Mucosa of rectum (tissue), 2 donors: ENCODE measurements around the gene LGALS3.

Experiments
- H3K27ac ChIP-seq, 2 donors: one replicate each; pipeline ENCODE4 v1.7.0; 2013; ENCODE audit warnings: inconsistent platforms in 2 of 2, low read depth in 2 of 2, low read length in 2 of 2
- H3K27me3 ChIP-seq, 2 donors: one replicate each; pipeline ENCODE4 v1.7.0; 2013; ENCODE audit warnings: low read length in 2 of 2; ENCODE audit not compliant: control insufficient read depth in 2 of 2, insufficient read depth in 2 of 2
- H3K36me3 ChIP-seq, 2 donors: one replicate each; pipeline ENCODE4 v1.7.0; 2013; ENCODE audit warnings: low read length in 2 of 2; ENCODE audit not compliant: control insufficient read depth in 2 of 2, insufficient read depth in 2 of 2
- H3K4me1 ChIP-seq, 2 donors: one replicate each; pipeline ENCODE4 v1.7.0; 2013; ENCODE audit warnings: low read length in 2 of 2, mild to moderate bottlenecking in 1 of 2; ENCODE audit not compliant: control insufficient read depth in 2 of 2, insufficient read depth in 2 of 2
- H3K4me3 ChIP-seq, 2 donors: one replicate each; pipeline ENCODE4 v1.7.0; 2013; ENCODE audit warnings: low read length in 2 of 2
- H3K9ac ChIP-seq, 2 donors: one replicate each; pipeline ENCODE4 v1.7.0; 2013; ENCODE audit warnings: low read length in 2 of 2, low read depth in 1 of 2, mild to moderate bottlenecking in 1 of 2
- H3K9me3 ChIP-seq, 2 donors: one replicate each; pipeline ENCODE4 v1.7.0; 2013; ENCODE audit warnings: low read length in 2 of 2; ENCODE audit not compliant: control insufficient read depth in 2 of 2
- donor health status: healthy.
- donor health status: Normal muscosa, but diverticular disease.

Gene LGALS3

DNA sequence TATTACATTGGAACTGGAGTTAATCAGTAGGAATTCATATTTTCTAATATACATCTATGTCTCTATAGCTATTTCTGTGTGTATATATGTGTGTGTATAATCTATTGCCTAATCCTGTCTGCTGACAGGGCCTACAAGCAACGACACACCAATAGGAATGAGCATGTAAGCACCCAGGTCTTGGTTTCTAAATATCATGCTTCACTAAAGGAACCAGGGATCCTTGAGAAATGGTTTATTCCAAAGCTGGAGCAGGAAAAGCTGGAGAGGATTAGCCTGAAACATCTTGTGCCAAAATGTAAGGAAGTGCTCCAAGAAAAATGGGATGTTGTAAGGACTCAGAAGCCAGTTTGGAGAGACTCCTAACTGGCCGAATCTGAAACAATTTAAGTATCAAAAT, 29.3 kb upstream of the LGALS3 start:
- H3K27me3 ChIP-seq, result no peaks in the 10 kb centered on the region
- no peak overlapping the region for H3K9ac ChIP-seq
- H3K27ac ChIP-seq, result peak overlapping the region in 1 of 2 donors; percentile 32
- no peaks in the 10 kb centered on the region for H3K36me3 ChIP-seq
- peaks cover 42 to 58% of the 10 kb centered on the region in 2 donors for H3K4me1 ChIP-seq
- peaks cover 0 to 2% of the 10 kb centered on the region in 2 donors for H3K9me3 ChIP-seq
- H3K4me3 ChIP-seq, result no peak overlapping the region

GRCh38 chr14:55101698-55102097, 27.4 kb upstream of the LGALS3 start:
- Histone ChIP-seq H3K27ac (peak overlapping the region; percentile 94 to 98), H3K36me3 (no peaks in the 10 kb centered on the region), H3K9ac (peak overlapping the region; percentile 34 to 65), H3K9me3 (peaks cover 0 to 3% of the 10 kb centered on the region in 2 donors), H3K4me1 (peaks cover 42 to 66% of the 10 kb centered on the region in 2 donors), H3K27me3 (no peaks in the 10 kb centered on the region), H3K4me3 (peak overlapping the region in 1 of 2 donors; percentile 13)

GRCh38 chr14:55102141-55102621, 26.9 kb upstream of the LGALS3 start:
- peak overlapping the region; percentile 94 to 98 for H3K27ac ChIP-seq
- no peaks in the 10 kb centered on the region for H3K36me3 ChIP-seq
- peaks cover 41 to 66% of the 10 kb centered on the region in 2 donors for H3K4me1 ChIP-seq
- H3K9ac ChIP-seq, result peak overlapping the region; percentile 65 to 89
- H3K4me3 ChIP-seq, result peak overlapping the region; percentile 13 to 54
- H3K9me3 ChIP-seq, result peaks cover 0 to 3% of the 10 kb centered on the region in 2 donors
- H3K27me3 ChIP-seq, result no peaks in the 10 kb centered on the region

DNA sequence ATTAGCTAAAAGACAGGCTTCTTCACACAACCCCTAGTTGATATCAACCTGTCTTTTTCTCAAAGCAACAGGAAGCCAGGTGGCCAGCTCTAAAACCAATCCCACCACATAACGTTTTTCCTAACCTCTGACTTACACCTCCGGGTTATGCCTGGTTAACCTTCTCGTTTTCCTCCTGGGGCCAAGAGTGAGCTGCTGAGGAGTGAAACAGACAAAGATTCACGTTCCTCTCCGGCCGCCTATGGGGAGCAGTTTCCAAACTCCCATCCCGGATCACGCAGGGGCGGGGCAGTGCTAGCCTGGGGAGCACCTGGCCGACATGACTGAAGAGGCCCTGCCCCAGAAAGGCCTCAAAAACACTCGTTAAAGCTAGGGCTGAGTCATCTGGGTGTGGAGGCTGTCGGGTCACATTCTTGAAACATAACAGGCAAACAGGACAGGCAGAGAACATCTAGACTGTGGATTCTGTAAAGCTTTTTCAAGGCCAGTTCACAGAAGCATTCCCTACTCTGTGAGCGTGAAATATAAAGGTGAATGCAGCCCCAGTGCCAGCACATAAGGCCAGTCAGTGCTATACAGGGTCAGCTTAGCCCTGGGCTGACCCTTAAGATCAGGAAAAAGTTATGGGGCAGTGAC, 25.9 kb upstream of the LGALS3 start:
- Histone ChIP-seq H3K9ac (peak overlapping the region; percentile 65 to 89), H3K36me3 (no peaks in the 10 kb centered on the region), H3K27ac (peak overlapping the region; percentile 94 to 98), H3K4me1 (peaks cover 44 to 68% of the 10 kb centered on the region in 2 donors), H3K27me3 (no peaks in the 10 kb centered on the region), H3K9me3 (peaks cover 0 to 3% of the 10 kb centered on the region in 2 donors), H3K4me3 (peak overlapping the region; percentile 50 to 54)

DNA sequence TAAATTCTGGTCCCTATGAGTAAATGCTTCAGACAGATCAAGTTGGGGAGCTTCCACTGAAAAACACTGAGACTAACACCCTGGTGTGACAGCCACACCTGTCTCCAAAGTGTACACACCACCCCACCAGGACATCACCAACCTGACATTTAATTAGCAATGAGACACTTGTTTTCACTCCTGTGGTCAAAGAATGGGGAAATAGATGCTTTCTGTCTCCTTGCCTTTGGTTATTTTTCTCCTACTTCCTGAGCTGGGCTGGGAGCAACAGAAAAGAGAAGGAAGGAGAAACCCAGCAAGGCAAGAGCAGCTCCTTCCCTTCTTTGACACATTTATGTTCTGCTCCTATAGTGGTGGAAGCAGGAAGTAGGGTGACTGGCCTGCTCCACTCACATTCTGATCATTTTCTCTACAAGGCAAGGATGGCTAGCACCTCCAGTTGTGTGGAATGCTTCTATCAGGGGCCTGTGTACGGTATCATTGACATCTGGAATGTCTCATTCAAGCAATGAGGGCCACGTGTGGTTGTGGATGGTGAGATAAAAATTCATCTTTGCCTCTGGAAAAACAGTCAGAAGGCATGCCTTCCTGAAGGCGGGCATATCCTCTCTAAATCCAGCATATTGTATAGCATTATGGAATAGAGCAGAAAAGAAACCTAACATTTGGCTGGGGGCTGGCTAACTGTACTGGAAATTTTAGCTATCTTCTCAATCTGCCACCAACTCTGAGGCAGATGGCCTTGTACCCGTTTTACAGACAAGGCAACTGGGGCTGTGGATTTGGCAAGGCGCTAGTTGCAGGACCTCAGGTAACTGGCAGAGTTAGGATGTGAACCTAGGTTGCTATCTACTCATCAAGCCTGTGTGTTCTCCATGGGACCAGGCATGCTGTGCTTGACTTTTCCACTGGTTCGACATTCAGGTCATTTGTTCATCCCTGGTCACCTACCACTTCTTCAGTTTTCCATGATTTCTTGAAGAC, 24.8 kb upstream of the LGALS3 start:
- Histone ChIP-seq H3K27me3 (no peaks in the 10 kb centered on the region), H3K4me1 (peaks cover 48 to 69% of the 10 kb centered on the region in 2 donors), H3K9me3 (peaks cover 0 to 3% of the 10 kb centered on the region in 2 donors), H3K4me3 (peak overlapping the region; percentile 0 to 53), H3K27ac (peak overlapping the region; percentile 94 to 98), H3K36me3 (no peaks in the 10 kb centered on the region), H3K9ac (peak overlapping the region; percentile 65 to 89)

DNA sequence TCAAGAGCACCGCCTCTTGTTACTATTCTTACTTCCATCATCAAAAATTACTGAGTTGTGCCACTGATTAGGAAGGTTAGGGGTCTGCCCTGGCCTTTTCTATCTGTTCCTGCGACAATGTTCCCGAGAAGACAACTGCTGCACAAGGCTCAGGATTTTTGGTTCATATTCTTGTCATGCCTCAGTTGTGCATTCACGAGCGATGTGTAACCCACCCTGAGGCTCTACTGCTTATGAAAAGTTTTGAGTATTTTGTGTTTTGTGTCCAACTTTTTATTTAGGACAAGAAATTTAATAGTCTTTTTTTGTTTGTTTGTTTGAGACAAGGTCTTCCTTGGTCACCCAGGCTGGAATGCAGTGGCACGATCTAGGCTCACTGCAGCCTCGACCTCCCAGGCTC, 23.1 kb upstream of the LGALS3 start:
- H3K27ac ChIP-seq, result peak overlapping the region; percentile 10 to 43

DNA sequence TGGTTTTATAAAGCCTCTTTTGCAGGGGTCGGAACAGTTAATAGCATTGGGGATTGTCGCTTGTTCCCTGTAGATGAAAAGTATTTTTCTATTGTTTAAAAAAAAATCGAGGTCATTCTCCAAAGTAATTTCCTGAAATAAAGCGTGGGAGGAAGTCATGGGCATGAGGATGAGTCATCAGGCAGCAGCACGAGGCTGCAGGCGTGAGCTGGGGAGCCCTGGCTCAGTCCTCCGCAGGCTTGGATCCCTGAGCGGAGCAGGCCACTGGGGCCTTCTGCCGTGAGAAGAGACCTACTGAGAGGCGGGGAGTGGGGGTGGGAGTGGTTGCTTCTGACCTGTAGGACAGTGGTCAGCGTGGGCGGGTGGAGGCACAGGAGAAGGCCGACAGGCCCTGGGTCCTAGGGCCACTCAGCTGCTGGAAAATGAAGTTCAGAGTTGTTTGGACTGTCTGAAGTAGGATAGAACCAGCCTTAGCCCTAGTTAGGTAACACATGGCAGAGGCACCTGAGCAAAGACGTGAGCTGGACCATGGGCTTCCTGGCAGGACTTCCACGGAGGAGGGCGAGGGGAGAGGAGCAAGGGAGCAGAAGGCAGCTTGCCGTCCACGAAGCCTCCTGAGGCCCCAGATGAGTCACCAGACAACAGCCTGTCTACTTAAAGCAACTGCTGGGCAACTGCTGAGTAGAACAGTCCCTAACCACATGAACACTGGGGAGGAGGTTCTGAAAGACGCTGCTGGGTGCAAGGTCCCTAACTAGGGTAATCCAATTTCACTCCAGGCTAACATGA, 21.1 kb upstream of the LGALS3 start:
- Histone ChIP-seq H3K36me3 (no peaks in the 10 kb centered on the region), H3K27me3 (no peaks in the 10 kb centered on the region), H3K4me3 (peak overlapping the region in 1 of 2 donors; percentile 16), H3K9me3 (peaks cover 0 to 3% of the 10 kb centered on the region in 2 donors), H3K27ac (peak overlapping the region; percentile 95 to 97), H3K9ac (peak overlapping the region; percentile 61 to 71), H3K4me1 (peaks cover 30 to 47% of the 10 kb centered on the region in 2 donors)

More for the DNA sequence above, 23.1 kb upstream of the LGALS3 start:
- Histone ChIP-seq H3K9ac (no peak overlapping the region), H3K9me3 (peaks cover 0 to 3% of the 10 kb centered on the region in 2 donors), H3K27me3 (no peaks in the 10 kb centered on the region), H3K4me1 (peaks cover 44 to 64% of the 10 kb centered on the region in 2 donors), H3K36me3 (no peaks in the 10 kb centered on the region), H3K4me3 (no peak overlapping the region)

DNA sequence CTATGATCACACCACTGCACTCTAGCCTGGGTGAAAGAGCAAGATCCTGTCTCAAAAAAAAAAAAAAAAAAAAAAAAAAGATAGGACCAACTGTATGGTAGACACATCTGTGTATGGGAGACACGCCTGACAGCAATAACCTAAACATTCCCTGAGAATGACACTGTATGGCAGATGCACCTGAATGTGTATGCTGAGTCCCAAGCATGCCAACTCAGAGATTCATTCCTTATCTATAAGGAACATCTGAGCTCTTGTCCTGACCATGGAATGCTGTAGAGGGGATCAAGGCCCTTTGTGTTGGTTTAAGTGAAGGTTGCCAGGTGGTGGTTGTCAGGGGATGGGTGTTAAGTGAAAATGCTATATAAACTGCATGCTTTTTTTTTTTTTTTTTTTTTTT, 19.2 kb upstream of the LGALS3 start:
- H3K4me1 ChIP-seq, result peaks cover 11 to 35% of the 10 kb centered on the region in 2 donors
- H3K9ac ChIP-seq, result no peak overlapping the region
- H3K9me3 ChIP-seq, result no peaks in the 10 kb centered on the region
- no peak overlapping the region for H3K4me3 ChIP-seq
- no peaks in the 10 kb centered on the region for H3K27me3 ChIP-seq
- H3K36me3 ChIP-seq, result no peaks in the 10 kb centered on the region
- H3K27ac ChIP-seq, result no peak overlapping the region

DNA sequence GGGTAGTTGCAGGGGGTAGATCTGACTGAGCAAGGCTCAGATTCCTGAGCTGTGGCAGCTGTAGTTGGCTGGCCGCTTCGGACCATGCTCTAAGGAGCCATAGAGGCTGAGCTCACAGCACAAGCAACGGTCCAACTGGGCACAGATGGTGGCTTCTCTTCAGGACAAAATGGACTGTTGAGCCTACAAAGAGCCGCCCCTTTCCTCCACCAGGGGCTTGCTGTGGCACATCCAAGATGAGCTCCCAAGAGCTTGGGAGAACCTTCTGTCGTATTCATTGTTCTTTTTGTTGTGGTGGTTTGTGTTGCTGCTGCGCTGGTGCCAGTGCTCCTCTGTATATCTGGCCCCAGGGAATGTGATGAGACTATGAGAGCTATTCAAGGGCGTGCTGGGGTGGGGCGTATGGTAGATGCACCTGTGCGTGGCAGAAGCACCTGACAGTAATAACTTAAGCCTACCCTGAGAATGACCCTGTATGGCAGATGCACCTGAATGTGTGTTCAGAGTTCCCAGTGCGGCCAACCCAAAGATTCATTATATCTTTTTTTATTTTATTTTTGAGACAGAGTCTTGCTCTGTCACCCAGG, 17.8 kb upstream of the LGALS3 start:
- no peaks in the 10 kb centered on the region for H3K27me3 ChIP-seq
- peaks cover 20 to 37% of the 10 kb centered on the region in 2 donors for H3K4me1 ChIP-seq
- no peak overlapping the region for H3K4me3 ChIP-seq
- H3K9ac ChIP-seq, result no peak overlapping the region
- H3K9me3 ChIP-seq, result no peaks in the 10 kb centered on the region
- H3K27ac ChIP-seq, result peak overlapping the region in 1 of 2 donors; percentile 4
- H3K36me3 ChIP-seq, result no peaks in the 10 kb centered on the region
